Chondrocyte (in vitro differentiated cells): Measurements from ENCODE around the gene AUTS2. TPM values are rescaled to one million over a fixed set of nuclear protein-coding genes. Genes with fewer than 3 reads are reported as not detected.

ENCODE experiments used
- DNase-seq: peaks from one replicate; pipeline ENCODE4 v3.0.0; 2021; ENCODE audit warnings: mixed read lengths, low spot score
- H3K27ac Mint-ChIP-seq: one replicate; pipeline ENCODE4 v1.8.0; 2021; ENCODE audit warnings: mild to moderate bottlenecking, moderate library complexity, mixed read lengths; ENCODE audit not compliant: unreplicated experiment
- H3K27me3 Mint-ChIP-seq: 2 replicates; pipeline ENCODE4 v1.8.0; 2021; ENCODE audit warnings: low read depth, mixed read lengths
- H3K36me3 Mint-ChIP-seq: 2 replicates; pipeline ENCODE4 v1.8.0; 2021; ENCODE audit warnings: low read depth, mixed read lengths
- H3K4me1 Mint-ChIP-seq: 2 replicates; pipeline ENCODE4 v1.8.0; 2021; ENCODE audit warnings: low read depth, mild to moderate bottlenecking, mixed read lengths
- H3K4me3 Mint-ChIP-seq: one replicate; pipeline ENCODE4 v1.8.0; 2021; ENCODE audit warnings: mild to moderate bottlenecking, moderate library complexity, mixed read lengths; ENCODE audit not compliant: unreplicated experiment
- H3K9me3 Mint-ChIP-seq: 2 replicates; pipeline ENCODE4 v1.8.0; 2021; ENCODE audit warnings: low read depth, mixed read lengths
- CTCF ChIP-seq: fragments of 200-600 bp; sonication (generic); IDR thresholded peaks from 2 replicates; pipeline ENCODE4 v1.5.0; 2021; ENCODE audit warnings: antibody characterized with exemption, mild to moderate bottlenecking, moderate library complexity
- total RNA-seq: library from RNA; stranded (reverse); gene quantifications from 3 replicates; pipeline ENCODE4 v1.2.1, GENCODE V29; 2021

AUTS2 gene
- total RNA-seq, 1 donor from 2014 or later, result 31.5 TPM

- no peak overlapping the region for H3K4me3 Mint-ChIP-seq
- no peaks in the 10 kb centered on the region for H3K4me1 Mint-ChIP-seq
- no peak overlapping the region for H3K27ac Mint-ChIP-seq
- H3K27me3 Mint-ChIP-seq, result no peaks in the 10 kb centered on the region
- TF ChIP-seq CTCF, result no peak
- DNase-seq, result no peak
- no peaks in the 10 kb centered on the region for H3K9me3 Mint-ChIP-seq
- peaks cover 51% of the 10 kb centered on the region for H3K36me3 Mint-ChIP-seq
Measured at GRCh38 chr7:70789481-70790214, 1191.4 kb downstream of the AUTS2 start.

GRCh38 chr7:70790215-70791073, 1192.2 kb downstream of the AUTS2 start:
- no peak overlapping the region for H3K4me3 Mint-ChIP-seq
- no peak overlapping the region for H3K27ac Mint-ChIP-seq
- H3K4me1 Mint-ChIP-seq, result no peaks in the 10 kb centered on the region
- no peak for DNase-seq
- peaks cover 48% of the 10 kb centered on the region for H3K36me3 Mint-ChIP-seq
- H3K9me3 Mint-ChIP-seq, result no peaks in the 10 kb centered on the region
- TF ChIP-seq CTCF, result no peak
- H3K27me3 Mint-ChIP-seq, result no peaks in the 10 kb centered on the region

GRCh38 chr7:70791341-70791740, 1193.1 kb downstream of the AUTS2 start:
- no peak for TF ChIP-seq CTCF
- no peak for DNase-seq
- Mint-ChIP-seq H3K4me3 (no peak overlapping the region), H3K4me1 (no peaks in the 10 kb centered on the region), H3K27me3 (no peaks in the 10 kb centered on the region), H3K36me3 (peaks cover 43% of the 10 kb centered on the region), H3K9me3 (no peaks in the 10 kb centered on the region), H3K27ac (no peak overlapping the region)

- H3K27ac Mint-ChIP-seq, result no peak overlapping the region
- H3K9me3 Mint-ChIP-seq, result no peaks in the 10 kb centered on the region
- no peak for TF ChIP-seq CTCF
- no peaks in the 10 kb centered on the region for H3K4me1 Mint-ChIP-seq
- no peaks in the 10 kb centered on the region for H3K27me3 Mint-ChIP-seq
- DNase-seq, result no peak
- peaks cover 31% of the 10 kb centered on the region for H3K36me3 Mint-ChIP-seq
- H3K4me3 Mint-ChIP-seq, result no peak overlapping the region
Measured at GRCh38 chr7:70793060-70793459, 1194.8 kb downstream of the AUTS2 start.

GRCh38 chr7:70793821-70794220, 1195.5 kb downstream of the AUTS2 start:
- no peak for DNase-seq
- no peaks in the 10 kb centered on the region for H3K9me3 Mint-ChIP-seq
- no peaks in the 10 kb centered on the region for H3K27me3 Mint-ChIP-seq
- no peaks in the 10 kb centered on the region for H3K4me1 Mint-ChIP-seq
- no peak overlapping the region for H3K27ac Mint-ChIP-seq
- no peak overlapping the region for H3K4me3 Mint-ChIP-seq
- peaks cover 28% of the 10 kb centered on the region for H3K36me3 Mint-ChIP-seq
- no peak for TF ChIP-seq CTCF
